ENCODE results near the gene EFCAB9.

The EFCAB9 gene

DNA sequence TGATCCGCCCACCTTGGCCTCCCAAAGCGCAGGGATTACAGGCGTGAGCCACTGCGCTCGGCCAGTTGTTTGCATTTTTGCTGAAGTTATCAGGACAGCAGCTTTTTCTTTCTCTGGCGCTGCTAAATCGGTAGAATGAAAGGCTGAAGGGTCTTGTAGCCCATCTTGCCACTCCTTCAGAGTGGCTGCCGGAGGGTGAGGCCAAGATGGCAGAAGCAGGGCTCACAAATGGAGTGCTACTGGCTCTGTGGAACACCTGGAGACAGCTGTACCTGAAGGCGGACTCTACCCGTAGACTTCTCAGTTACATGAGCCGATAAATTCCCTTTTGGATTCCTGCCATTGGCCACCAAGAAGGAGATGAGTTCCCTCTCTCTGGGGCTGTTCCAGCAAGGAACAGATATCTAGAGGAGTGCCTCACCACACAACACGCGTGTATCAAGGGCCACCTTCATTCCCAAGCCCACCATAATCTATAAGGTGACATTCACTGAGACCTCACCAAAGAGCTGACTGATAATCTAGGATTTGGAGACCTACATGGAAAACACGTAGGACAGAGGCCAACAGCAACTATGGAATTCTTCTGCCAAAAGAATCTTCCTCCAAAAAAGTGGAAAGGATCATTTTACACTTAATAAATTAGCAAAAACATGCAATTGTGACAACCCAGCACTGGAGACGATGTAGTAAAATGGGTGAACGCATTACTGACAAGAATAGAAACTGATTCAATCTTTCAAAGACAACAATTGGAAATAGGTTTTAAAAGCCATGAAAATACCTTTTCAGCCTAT is 27.7 kb upstream of the EFCAB9 start:
- no peak for DNase-seq

DNA sequence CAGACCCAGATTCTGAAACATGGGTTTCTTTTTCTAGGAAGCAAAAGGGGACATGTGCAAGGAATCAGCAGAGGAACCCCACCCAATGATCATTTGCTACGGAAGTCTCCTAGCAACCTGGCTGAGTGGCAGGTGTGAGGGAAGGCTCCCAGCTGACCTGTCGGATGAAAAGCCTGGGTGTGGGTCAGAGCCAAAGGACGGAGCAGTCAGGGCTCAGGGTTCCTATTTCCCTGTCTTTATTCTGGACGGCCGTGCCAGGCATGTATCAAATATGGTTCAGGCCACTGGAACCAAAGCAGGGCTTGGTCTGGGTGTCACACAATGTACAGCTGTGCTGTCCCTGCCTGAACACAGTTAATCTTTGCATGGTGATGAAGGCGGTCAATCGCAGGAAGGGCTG is 26.1 kb upstream of the EFCAB9 start:
- DNase-seq, result no peak

DNA sequence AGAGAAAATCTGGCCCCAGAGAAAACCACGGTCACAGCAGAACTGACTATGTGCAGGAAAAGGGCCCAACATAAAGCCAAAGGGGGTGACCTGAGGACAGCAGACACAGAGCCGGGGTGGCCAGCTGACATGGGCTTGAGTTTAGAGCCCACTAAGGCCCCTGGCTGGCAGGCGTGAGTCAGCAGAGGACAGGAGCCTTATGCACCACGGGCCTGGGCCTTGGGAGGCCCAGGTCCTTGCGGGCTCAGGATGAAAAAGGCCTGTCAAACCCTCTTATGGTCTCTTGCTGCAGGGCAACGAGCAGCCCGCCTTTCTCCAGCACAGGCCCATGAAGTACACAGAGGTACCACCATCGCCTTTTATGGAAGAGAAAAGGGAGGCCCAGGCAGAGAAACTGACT is 25.7 kb upstream of the EFCAB9 start:
- DNase-seq, result no peak

DNA sequence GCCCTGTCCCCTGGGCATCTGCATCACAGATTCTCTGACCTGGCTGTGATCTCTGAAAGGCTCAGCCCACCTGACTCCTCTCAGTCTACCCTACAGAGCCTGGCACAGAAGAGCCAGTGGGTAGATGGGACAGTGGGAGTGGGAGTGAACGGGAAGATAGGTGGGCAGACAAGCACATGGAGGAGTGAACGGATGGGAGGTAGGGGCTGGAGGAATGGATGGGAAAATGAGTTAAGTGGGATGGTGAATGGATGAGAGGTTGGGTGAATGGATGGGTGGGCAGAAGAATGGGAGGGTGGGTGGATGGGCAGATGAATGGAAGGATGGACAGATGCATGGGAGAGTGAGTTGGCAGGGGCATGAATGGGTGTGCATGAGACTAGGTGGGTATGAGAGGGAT is 24.8 kb upstream of the EFCAB9 start:
- no peak for DNase-seq

DNA sequence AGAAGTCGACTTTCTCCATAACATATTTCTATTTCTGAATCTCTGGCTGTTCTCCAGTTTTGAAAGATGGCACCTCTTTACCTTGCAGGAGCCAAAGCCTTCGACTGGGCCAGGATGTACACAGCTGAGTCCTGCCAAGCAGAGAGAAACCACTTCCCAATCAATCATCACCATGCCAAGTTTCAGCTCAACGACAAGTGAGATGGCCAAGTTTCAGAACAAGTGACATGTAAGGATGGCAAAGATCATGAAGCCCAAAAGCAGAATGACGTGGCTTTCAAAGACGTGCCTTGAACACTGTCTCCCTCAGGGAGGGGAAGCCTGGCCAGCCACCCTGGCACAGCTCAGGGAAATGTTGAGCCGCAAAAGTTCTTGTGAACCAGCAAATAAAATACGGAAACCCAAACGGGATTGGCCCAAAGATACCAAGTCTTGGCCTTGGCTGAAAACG is 23.7 kb upstream of the EFCAB9 start:
- DNase-seq, result no peak

DNA sequence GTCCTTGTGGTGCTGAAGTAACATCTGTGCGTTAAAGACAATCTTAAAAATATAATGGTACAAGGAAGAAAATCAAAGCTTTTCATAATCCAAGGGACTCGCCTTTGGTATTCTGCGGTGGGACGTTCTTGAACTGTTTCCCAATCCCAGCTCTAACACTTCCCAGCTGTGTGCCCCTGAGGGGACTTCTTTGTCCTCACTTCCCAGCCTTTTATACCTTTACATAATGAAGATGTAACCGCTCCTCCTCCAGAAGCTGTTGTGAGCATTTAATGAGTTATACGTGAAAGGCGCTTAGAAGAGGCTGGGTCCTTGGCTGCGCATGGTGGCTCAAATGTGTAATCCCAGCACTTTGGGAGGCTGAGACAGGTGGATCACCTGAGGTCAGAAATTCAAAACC is 22.9 kb upstream of the EFCAB9 start:
- DNase-seq, result no peak

DNA sequence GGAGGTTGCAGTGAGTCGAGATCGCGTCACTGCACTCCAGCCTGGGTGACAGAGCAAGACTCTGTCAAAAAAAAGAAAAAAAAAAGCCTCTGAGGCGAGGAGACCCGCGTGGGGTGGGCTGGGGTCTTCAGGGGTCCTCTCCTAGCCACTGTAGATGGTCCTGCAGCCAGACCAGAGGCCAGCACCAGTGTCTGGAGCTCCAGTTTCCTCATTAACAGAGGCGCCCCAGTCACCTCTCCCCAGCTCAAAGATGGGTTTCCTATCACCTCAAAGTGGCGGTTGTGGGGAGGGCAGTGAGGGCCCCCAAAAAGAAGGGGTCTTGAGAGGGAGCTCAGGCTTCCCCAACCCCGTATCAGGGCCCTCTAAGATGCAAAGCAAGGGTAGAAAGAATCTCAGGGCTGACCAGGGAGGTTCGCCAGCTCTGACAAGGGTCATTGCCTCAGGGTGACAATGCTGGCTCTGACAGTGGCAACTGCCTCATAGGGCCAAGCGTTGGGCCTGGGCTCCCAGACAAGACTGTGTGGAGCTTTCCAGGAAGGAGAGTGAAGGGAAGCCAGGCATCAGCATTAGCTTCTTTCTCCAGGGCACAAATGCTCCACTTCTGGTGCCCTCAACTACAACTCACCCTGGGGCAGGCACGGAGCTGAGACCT is 20.9 kb upstream of the EFCAB9 start:
- no peak for DNase-seq

DNA sequence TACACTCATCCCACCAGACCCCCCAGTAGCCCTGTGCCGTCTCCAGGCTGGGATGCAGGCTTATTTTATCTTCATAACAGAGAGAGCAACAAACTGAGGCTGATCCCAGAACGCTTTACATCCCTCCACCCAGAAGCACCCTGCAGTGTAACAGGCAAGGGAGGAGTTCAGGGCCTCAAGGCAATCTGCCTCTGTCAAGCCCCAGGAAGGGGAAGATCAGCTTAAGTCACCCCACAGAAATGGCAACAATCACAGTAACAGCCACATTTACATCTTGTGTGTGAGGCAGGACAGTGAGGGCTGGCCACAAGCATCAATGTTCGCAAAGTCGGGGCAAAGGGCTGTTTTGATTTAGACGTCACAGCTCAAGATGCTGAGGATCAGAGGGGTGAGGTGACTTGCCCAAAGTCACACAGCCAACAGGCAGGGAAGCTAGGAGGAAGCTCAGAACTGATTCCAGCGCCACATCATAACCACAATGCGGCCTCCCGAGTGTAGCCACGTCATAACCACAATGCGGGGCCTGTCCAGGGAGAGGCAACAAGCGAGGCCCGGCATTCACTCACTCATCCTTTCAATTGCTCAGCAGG is 20.3 kb upstream of the EFCAB9 start:
- no peak for DNase-seq

DNA sequence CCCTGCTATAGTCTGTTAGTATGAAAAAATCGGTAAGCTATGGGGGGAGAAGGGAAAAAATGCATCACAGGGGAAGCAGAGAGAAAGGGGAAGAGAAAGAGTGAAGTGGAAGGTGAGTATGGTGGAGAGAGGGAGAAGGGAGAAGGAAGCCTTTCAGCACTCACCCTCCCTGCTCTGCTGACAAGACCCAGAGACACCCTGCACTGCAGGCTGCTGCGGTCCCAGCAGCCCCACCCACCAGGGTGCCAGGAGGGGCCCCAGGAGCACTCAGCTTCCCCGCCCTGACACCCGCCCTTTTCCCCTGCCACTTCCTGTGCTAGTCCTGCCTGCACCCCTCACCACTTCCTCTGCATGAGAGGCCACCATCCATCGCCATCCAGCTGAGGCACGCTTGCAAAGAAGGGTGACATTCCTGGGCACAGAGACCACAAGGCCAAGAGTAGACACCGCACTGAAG is 18.7 kb upstream of the EFCAB9 start:
- DNase-seq, result no peak

DNA sequence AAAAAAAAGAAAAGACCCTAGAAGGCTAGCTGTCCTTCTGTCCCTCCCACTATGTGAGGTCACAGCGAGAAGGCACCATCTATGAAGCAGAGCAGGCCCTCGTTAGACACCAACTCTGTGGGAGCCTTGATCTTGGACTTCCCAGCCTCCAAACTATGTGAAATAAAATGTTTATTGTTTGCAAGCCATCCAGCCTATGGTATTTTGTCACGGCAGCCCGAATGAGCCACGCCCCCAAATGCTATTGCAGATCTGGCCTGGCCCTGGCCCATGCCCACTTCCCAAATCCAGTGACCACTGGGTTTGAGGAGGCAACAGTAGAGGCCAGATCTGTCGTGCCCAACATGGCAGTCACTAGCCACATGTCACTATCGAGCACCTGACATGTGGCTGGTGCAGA is 16.8 kb upstream of the EFCAB9 start:
- no peak for DNase-seq

DNA sequence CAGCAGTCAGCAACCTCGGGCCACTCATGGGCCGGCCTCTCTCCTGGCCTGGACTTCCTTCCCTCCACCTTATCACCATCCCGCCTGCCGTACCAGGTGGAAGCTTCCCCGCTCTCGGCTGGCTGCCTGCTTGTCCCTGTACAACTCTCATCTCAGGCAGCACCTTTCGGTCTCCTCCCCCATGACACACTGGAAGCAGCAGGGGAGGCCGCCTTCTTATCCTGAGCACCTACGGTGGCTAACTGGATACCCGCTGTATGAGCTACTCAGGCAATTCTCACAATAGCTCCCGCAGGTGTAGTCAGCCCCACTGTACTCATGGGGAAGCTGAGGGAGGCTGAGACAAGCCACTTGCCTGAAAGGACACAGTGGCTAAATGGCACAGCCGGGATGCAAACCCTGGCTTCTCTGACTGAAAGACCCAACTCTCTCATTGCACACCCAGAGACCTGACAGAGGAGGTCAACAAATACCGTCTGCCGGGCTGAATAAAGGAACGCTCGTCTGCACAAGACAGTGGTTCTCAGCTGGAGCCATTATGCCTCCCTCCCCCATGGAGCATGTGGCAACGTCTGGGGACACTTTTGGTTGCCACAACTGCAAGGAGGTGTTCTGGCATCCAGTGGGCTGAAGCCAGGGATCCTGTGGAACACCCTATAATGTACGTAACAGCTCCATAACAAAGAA is 15.5 kb upstream of the EFCAB9 start:
- DNase-seq, result no peak

DNA sequence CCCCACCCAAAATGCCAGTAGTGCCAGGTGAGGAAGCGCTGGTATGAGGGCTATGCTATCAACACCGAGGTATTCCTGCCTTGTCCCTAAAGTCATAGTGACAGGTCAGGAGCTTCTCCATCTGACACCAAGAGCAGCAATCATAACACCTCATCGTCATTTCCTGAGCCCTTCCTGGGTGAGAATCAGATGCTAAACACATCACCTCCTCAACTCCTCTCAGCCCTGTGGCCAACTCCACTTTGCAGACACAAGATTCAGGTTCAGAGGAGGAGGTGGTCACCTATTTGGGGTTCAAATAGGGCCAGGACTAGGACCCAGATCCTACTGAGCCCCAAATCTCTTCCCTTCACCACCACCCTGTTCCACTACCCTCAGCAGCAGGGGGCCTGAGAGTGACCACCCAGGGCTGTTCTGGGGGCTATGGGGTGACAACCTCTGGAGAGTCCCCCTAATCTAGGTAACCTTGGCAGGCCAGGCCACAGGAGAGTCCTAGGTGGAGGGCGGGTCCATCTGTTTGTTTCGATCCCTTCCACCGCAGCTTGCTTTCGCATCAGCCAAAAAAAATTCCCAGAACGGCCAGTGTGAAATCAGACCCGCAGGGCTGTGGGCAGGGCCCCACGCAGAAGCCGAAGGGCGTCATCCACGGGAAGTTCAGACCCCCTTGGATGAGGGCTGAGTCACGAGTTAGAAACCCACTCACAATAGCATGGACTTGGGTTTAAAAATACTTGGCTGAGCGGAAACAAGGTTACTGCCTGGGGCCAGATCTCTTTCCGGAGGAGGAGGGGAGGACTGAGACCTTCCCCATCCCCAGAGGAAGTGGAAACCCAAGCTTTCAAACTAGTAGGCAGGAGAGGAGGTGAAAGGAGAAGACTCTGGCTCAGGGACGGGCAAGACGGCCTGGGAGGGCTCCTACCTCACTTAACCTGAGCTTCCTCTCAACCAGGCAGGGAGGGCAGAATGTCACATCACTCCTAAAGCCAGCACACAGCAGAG is 14.7 kb upstream of the EFCAB9 start:
- no peak for DNase-seq

DNA sequence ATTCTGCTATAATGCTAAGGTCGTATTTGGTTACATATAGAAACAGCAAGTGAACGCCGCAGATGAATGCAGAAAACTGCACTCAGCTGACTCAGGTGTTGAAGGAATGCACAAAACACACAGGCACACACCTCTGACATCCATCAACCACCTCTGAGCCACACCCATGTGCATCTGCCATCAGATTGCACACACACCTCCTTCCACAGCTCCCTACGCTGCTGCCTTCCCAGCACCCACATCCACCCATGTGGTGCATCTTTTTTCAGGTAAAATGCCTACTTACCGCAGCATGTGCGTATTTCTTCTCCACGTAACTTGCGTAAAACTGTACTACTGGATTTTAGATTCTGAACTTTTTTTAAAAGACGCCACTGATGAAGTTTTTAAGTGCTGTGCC is 13.0 kb upstream of the EFCAB9 start:
- DNase-seq, result no peak

DNA sequence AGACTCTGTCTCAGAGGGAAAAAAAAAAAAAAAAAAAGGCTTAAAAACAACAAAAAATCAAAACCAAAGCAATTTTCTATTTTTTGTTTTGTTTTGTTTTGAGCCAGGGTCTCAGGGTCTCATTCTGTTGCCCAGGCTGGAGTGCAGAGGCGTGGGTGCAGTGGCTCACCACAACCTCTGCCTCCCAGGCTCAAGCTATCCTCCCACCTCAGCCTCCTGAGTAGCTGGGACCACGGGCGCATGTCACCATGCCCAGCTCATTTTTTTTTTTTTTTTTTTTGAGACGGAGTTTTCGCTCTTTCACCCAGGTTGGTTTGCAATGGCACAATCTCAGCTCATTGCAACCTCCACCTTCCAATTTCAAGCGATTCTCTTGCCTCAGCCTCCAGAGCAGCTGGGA is 11.7 kb upstream of the EFCAB9 start:
- DNase-seq, result no peak

DNA sequence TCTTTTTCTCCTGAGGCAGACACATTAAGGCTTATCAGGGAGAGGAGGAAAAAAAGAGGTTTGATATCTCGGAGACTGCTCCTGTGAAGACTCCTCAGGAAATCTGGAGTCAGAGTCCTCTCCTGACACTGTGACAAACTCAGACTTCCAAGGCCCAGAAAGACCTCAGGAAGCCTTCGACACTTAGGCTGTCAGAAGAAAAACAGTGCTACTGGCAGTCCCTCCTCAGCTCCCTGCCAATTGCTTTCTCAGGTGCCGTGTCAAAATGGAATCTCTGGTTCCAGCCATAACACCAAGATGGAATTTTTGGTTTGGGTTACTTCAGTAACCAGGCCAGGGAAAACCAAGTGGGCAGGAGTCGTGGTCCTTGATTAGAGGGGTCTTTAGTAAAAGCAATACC is 10.1 kb upstream of the EFCAB9 start:
- no peak for DNase-seq

DNA sequence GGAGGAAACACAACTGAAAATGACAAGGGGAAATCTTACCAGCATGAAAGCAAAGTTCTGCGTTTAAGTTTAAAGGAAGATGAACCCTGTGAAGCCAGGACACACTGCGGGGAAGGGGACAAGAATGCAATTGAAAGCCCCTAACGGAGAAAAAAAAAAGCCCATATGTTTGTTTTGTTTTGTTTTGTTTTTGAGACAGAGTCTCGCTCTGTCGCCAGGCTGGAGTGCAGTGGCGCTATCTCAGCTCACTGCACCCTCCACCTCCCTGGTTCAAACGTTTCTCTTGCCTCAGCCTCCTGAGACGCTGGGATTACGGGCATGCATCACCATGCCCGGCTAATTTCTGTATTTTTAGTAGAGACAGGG is 8.9 kb upstream of the EFCAB9 start:
- DNase-seq, result no peak

DNA sequence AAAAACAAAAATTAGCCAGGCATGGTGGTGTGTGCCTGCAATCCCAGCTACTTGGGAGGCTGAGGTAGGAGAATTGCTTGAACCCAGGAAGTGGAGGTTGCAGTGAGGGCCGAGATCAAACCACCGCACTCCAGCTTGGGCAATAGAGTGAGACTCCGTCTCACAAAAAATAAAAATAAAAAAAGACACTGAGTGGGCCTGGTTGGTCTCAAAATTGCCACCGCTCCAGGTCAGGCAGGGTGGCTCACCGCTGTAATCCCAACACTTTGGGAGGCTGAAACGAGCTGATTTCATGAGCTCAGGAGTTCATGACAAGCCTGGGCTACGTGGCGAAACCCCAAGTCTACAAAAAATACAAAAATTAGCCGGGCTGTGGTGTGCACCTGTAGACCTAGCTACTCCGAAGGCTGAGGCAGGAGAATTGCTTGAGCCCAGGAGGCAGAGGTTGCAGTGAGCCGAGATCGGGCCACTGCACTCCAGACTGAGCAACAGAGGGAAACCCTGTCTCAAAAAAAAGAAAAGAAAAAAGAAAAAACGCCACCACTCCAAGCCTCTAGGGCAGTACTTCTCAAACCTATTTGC is 7.8 kb upstream of the EFCAB9 start:
- DNase-seq, result no peak

DNA sequence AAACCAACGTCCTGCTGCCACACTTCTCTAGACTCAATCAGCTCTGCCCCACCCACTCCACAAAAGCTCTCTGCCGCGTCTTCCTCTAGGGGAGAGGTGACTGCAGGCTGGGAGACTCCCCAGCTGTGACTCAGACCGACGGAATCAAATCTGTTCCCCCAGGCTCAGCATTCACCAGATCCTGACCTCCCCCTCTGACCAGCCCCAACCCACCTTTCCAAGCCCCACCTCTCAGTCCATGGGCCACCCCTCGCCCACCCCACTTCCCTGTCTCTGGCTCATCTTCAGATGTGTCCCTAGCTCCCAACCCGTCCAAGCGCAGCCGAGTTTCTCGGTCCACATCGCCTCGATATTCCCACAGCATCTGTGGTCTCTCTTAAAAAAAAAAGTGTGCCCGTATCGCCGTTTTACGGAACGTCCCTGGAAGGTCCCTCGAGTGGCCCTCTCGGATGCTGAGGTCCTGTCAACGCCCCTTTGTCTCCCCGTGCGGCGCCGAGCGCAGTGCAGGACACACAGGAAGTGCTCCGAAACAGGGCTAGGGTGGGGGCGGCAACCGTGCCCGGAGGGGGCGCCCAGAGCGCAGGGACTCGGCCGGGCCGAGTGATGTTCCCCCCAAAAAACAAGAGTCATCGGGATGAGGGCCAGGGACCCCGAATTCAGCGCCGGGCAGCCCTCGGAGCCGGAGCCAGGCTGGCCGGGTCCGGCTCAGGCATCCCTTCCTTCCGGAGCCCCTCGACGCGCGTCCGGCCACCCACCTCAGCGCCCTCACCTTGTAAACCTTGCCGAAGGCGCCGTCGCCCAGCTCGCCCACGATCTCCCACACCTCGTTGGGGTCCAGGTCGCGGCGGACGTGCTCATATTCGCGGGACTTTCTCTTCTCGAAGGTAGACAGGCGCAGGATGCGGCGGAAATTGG is 6.6 kb upstream of the EFCAB9 start:
- no peak for DNase-seq

DNA sequence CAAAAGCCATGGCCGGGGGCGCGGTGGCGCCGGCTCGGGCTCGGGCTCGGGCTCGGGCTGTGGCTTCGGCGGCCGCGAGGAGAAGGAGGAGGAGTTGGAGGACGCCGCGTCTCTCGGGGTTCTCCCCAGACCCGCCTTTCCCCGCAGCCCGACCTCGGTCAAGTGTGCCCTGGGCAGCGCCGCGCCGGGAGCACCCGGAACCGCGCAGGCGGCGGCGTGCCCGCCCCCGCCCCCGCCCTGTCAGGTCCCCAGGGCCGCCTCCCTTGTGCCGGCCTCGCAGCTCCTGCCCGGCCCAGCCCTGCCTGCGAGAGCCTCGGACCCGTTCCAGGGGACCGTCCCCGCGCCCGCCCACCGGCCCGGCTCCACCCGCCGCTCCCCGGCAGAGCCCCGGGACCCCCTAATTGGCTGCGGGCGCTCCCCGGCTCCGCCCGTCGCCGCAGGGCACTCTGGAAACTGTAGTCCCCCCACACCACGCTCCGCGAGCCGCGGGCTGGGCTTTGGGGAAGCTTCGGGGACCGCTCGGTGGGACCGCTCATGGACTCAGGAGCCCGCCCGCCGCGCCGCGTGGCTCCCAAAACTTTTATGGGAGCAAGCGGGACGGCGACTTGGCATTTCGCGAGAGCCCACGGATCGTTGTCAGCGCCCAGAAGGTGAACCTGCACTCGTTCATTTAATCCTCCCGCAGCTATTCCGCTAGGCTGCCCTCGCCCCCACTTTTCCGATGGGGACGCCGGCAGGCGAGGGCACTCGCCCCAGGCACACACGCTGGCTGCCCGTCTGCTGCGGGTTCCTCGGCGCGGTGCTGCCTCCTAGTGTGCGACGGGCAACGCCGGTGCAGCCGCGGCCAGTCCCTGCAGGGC is 5.7 kb upstream of the EFCAB9 start, which contains the start of gene STK10:
TSS of gene STK10 (minus strand) at position 192 of the 860 bp plus-strand sequence. CDS start at position 10, 182 bp downstream.
- peak; percentile 79 for DNase-seq
